Measurements from ENCODE around the gene RDH16. TPM values are rescaled to one million over a fixed set of nuclear protein-coding genes. Genes with fewer than 3 reads are reported as not detected.

Gene RDH16
- polyA plus RNA-seq, 2 of the 4 experiments (the other 2 are of a cell fraction): 0.06 to 0.21 TPM

- 0% methylated on average over 8 of the region's 94 CpGs for WGBS (ENCODE audit: missing lambda C conversion rate)
- POLR2A ChIA-PET: interaction anchor here (1.5 kb wide), 1 partner anchor 318 kb away, joined by 3 read pairs; the partner anchor contains the start of gene PTGES3
- peak; percentile 60 to 82 for DNase-seq (ENCODE audit: low read depth in 1 of 2, low spot score in 1 of 2)
Observed at GRCh38 chr12:57005980-57006808, 48.8 kb upstream of the RDH16 start, which contains the start of gene ZBTB39. Gene ZBTB39 (minus strand): TSS chr12:57006546. CDS start chr12:57004917, 1,629 bp downstream.

DNA sequence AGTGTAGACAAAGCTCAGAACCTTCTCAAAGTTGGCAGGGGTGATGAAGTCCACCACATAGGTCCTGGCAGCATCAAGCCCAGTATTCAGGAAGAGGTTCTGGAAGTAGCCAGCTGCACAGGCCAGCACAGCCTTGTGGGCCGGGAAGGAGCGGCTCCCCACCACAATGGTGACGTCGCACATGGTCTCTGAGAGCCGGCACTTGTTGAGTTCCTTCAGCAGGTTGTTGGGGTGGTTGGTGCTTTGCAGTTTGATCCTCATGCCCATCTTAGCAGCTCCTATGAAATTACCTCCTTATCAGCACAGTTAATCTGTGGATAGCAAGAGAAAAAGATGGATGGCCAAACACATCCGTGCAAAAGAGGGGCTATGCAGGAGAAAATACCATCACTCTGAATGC, 47.2 kb upstream of the RDH16 start:
- no peak for DNase-seq (ENCODE audit: low read depth in 1 of 2, low spot score in 1 of 2)
- CTCF ChIA-PET: interaction anchor here (0.8 to 10.1 kb wide), 25 partner anchors 8 to 368 kb away, joined by 3 to 161 read pairs (median 4); partner anchors contain the start of genes HSD17B6 and TAC3
- peaks cover 40% of the 10 kb centered on the region for H3K4me1 ChIP-seq
- H3K4me2 ChIP-seq: peak overlapping the region; percentile 81
- no peaks in the 10 kb centered on the region for H3K9me3 ChIP-seq
- 95% methylated on average over 6 of the region's 6 CpGs for WGBS (ENCODE audit: missing lambda C conversion rate)
- TF ChIP-seq RFX5 (IDR thresholded peaks at IDR 0.05) (no peak), ZNF302 (CRISPR knock-in tag; IDR thresholded peaks at IDR 0.05) (no peak), RARB (CRISPR knock-in tag; IDR thresholded peaks at IDR 0.05) (no peak), ATOH8 (CRISPR knock-in tag; IDR thresholded peaks at IDR 0.05; ENCODE audit: low read depth) (no peak), KDM1A (IDR thresholded peaks at IDR 0.05; ENCODE audit: low read depth) (no peak), USF2 (IDR thresholded peaks at IDR 0.05) (no peak), JUNB (IDR thresholded peaks at IDR 0.05) (no peak), BCL3 (IDR thresholded peaks at IDR 0.05) (no peak), RAD21 (conservative IDR thresholded peaks at IDR 0.05 in 1 of 2, IDR thresholded peaks at IDR 0.05 in 1 of 2) (no peak), CHD4 (IDR thresholded peaks at IDR 0.05; ENCODE audit: borderline replicate concordance) (no peak)
- FAIRE-seq: no peak
- H3K27ac ChIP-seq: no peak overlapping the region
- POLR2A ChIA-PET: interaction anchor here (0.6 to 1.5 kb wide), 2 partner anchors 241 to 316 kb away, joined by 3 to 7 read pairs; partner anchors contain the start of gene PTGES3
- no peak overlapping the region for H3K4me3 ChIP-seq
- no peak for ATAC-seq

More at GRCh38 chr12:57005980-57006808, 48.8 kb upstream of the RDH16 start, which contains the start of gene ZBTB39:
- Histone ChIP-seq H3K27ac (peak within 1 kb of the TSS; percentile 98 to 99), H3K4me1 (peaks cover 39% of the 10 kb centered on the region), H3K4me3 (peak within 1 kb of the TSS; percentile 99), H3K9me3 (no peaks in the 10 kb centered on the region), H3K4me2 (peak within 1 kb of the TSS; percentile 81)
- peak; percentile 67 to 76 for ATAC-seq
- TF ChIP-seq CTCF (IDR thresholded peaks at IDR 0.05) (peak; percentile 97), SREBF2 (IDR thresholded peaks at IDR 0.05) (no peak), SMC3 (IDR thresholded peaks at IDR 0.05) (no peak), CEBPB (IDR thresholded peaks at IDR 0.05) (no peak), JUN (IDR thresholded peaks at IDR 0.05) (peak in 1 of 2 experiments; percentile 76; a peak in 3 of 5 replicates), CHD2 (IDR thresholded peaks at IDR 0.05; ENCODE audit: low read length, partially characterized antibody) (no peak), BCL3 (IDR thresholded peaks at IDR 0.05) (peak; percentile 85), ZSCAN20 (CRISPR knock-in tag; IDR thresholded peaks at IDR 0.05) (no peak), CBX2 (IDR thresholded peaks at IDR 0.05; ENCODE audit: borderline replicate concordance, low read depth) (no peak), EHMT2 (IDR thresholded peaks at IDR 0.05; ENCODE audit: low read depth) (no peak), PHF8 (IDR thresholded peaks at IDR 0.05; ENCODE audit: borderline replicate concordance, low read depth) (peak; percentile 67; the same call in 1 of the 2 replicates), POLR2A (IDR thresholded peaks at IDR 0.05; ENCODE audit: low read length) (peak; percentile 83)
- CTCF ChIA-PET: interaction anchor here (0.6 to 8.8 kb wide), 37 partner anchors 9 to 370 kb away, joined by 3 to 161 read pairs (median 4); partner anchors contain the start of genes MYO1A, STAT6 and TAC3
- no peak for FAIRE-seq

Measured in A549 (cell line).